ENCODE measurements around the gene STAB1. TPM values are rescaled to one million over a fixed set of nuclear protein-coding genes. Genes with fewer than 3 reads are reported as not detected.

The STAB1 gene
- total and polyA plus RNA-seq, 2 experiments from 2014 or later = not detected

- no peaks in the 10 kb centered on the region; the same call in 1 of the 2 replicates for H3K27me3 ChIP-seq (replicated peaks; ENCODE audit: insufficient read depth)
- no peak overlapping the region for H3K9ac ChIP-seq
- no peaks in the 10 kb centered on the region for H3K79me2 ChIP-seq (ENCODE audit: insufficient read depth)
- no peaks in the 10 kb centered on the region for H3K4me1 ChIP-seq (ENCODE audit: insufficient read depth)
- H2AFZ ChIP-seq = no peak overlapping the region
- no peak overlapping the region for H3K27ac ChIP-seq
- no peaks in the 10 kb centered on the region for H3K36me3 ChIP-seq (ENCODE audit: low read depth)
- no peak overlapping the region for H3K4me2 ChIP-seq (ENCODE audit: unreplicated experiment)
- in situ Hi-C loops (cut with MboI) = no loop called here
- DNase-seq = no peak
- WGBS, 2 experiments (ENCODE audit: low coverage in 1 of 2, low lambda C conversion rate in 2 of 2, missing lambda C conversion rate in 2 of 2) = 40 to 47% methylated on average over 8 of the region's 8 CpGs
- no peaks in the 10 kb centered on the region for H4K20me1 ChIP-seq (ENCODE audit: insufficient read depth)
- H3F3A ChIP-seq (ENCODE audit: insufficient read depth) = no peaks in the 10 kb centered on the region
- no peaks in the 10 kb centered on the region for H3K9me2 ChIP-seq (ENCODE audit: insufficient read depth)
- no peaks in the 10 kb centered on the region for H3K9me3 ChIP-seq (ENCODE audit: low read depth)
- H3K4me3 ChIP-seq = no peak overlapping the region
- TF ChIP-seq EZH2phosphoT487 (IDR thresholded peaks at IDR 0.05; ENCODE audit: insufficient read depth, low read depth) (no peak), EZH2 (IDR thresholded peaks at IDR 0.05; ENCODE audit: insufficient read depth, poor library complexity, severe bottlenecking) (no peak)
These were observed 17.0 kb downstream of the STAB1 start for GRCh38 chr3:52512105-52512504.

GRCh38 chr3:52512727-52513126 lies 17.6 kb downstream of the STAB1 start:
- Histone ChIP-seq H3K9ac (no peak overlapping the region), H3K9me3 (ENCODE audit: low read depth) (no peaks in the 10 kb centered on the region), H3K79me2 (ENCODE audit: insufficient read depth) (no peaks in the 10 kb centered on the region), H4K20me1 (ENCODE audit: insufficient read depth) (no peaks in the 10 kb centered on the region), H3K36me3 (ENCODE audit: low read depth) (no peaks in the 10 kb centered on the region), H3K27ac (no peak overlapping the region), H2AFZ (no peak overlapping the region), H3K4me1 (ENCODE audit: insufficient read depth) (no peaks in the 10 kb centered on the region), H3K9me2 (ENCODE audit: insufficient read depth) (no peaks in the 10 kb centered on the region), H3F3A (ENCODE audit: insufficient read depth) (no peaks in the 10 kb centered on the region), H3K27me3 (replicated peaks; ENCODE audit: insufficient read depth) (no peaks in the 10 kb centered on the region; the same call in 1 of the 2 replicates), H3K4me3 (no peak overlapping the region), H3K4me2 (ENCODE audit: unreplicated experiment) (no peak overlapping the region)
- TF ChIP-seq EZH2phosphoT487 (IDR thresholded peaks at IDR 0.05; ENCODE audit: insufficient read depth, low read depth) = no peak
- TF ChIP-seq EZH2 (IDR thresholded peaks at IDR 0.05; ENCODE audit: insufficient read depth, poor library complexity, severe bottlenecking) = no peak
- in situ Hi-C loops (cut with MboI) = no loop called here
- WGBS, 2 experiments (ENCODE audit: low coverage in 1 of 2, low lambda C conversion rate in 2 of 2, missing lambda C conversion rate in 2 of 2) = 53 to 62% methylated on average over 17 of the region's 17 CpGs
- DNase-seq = no peak

- 66 to 76% methylated on average over 7 of the region's 7 CpGs for WGBS, 2 experiments (ENCODE audit: low coverage in 1 of 2, low lambda C conversion rate in 2 of 2, missing lambda C conversion rate in 2 of 2)
- DNase-seq = no peak
- Histone ChIP-seq H2AFZ (no peak overlapping the region), H4K20me1 (ENCODE audit: insufficient read depth) (no peaks in the 10 kb centered on the region), H3K4me3 (no peak overlapping the region), H3K9me3 (ENCODE audit: low read depth) (no peaks in the 10 kb centered on the region), H3K9ac (no peak overlapping the region), H3K79me2 (ENCODE audit: insufficient read depth) (no peaks in the 10 kb centered on the region), H3F3A (ENCODE audit: insufficient read depth) (no peaks in the 10 kb centered on the region), H3K36me3 (ENCODE audit: low read depth) (no peaks in the 10 kb centered on the region), H3K9me2 (ENCODE audit: insufficient read depth) (no peaks in the 10 kb centered on the region), H3K4me1 (ENCODE audit: insufficient read depth) (no peaks in the 10 kb centered on the region), H3K27ac (no peak overlapping the region), H3K4me2 (ENCODE audit: unreplicated experiment) (no peak overlapping the region), H3K27me3 (replicated peaks; ENCODE audit: insufficient read depth) (no peaks in the 10 kb centered on the region; the same call in 1 of the 2 replicates)
- TF ChIP-seq EZH2 (IDR thresholded peaks at IDR 0.05; ENCODE audit: insufficient read depth, poor library complexity, severe bottlenecking) = no peak
- TF ChIP-seq EZH2phosphoT487 (IDR thresholded peaks at IDR 0.05; ENCODE audit: insufficient read depth, low read depth) = no peak
- in situ Hi-C loops (cut with MboI) = no loop called here
These were observed 18.1 kb downstream of the STAB1 start for GRCh38 chr3:52513281-52513680.

- Histone ChIP-seq H3K36me3 (ENCODE audit: low read depth) (no peaks in the 10 kb centered on the region), H3K4me3 (no peak overlapping the region), H3K4me2 (ENCODE audit: unreplicated experiment) (no peak overlapping the region), H3K9me2 (ENCODE audit: insufficient read depth) (no peaks in the 10 kb centered on the region), H3K4me1 (ENCODE audit: insufficient read depth) (no peaks in the 10 kb centered on the region), H2AFZ (no peak overlapping the region), H3F3A (ENCODE audit: insufficient read depth) (no peaks in the 10 kb centered on the region), H3K27ac (no peak overlapping the region), H3K27me3 (replicated peaks; ENCODE audit: insufficient read depth) (no peaks in the 10 kb centered on the region; the same call in 1 of the 2 replicates), H4K20me1 (ENCODE audit: insufficient read depth) (no peaks in the 10 kb centered on the region), H3K79me2 (ENCODE audit: insufficient read depth) (no peaks in the 10 kb centered on the region), H3K9me3 (ENCODE audit: low read depth) (no peaks in the 10 kb centered on the region), H3K9ac (no peak overlapping the region)
- TF ChIP-seq EZH2phosphoT487 (IDR thresholded peaks at IDR 0.05; ENCODE audit: insufficient read depth, low read depth) = no peak
- no peak for TF ChIP-seq EZH2 (IDR thresholded peaks at IDR 0.05; ENCODE audit: insufficient read depth, poor library complexity, severe bottlenecking)
- in situ Hi-C loops (cut with MboI) = no loop called here
- no peak for DNase-seq
- WGBS, 2 experiments (ENCODE audit: low coverage in 1 of 2, low lambda C conversion rate in 2 of 2, missing lambda C conversion rate in 2 of 2) = 63 to 64% methylated on average over 11 of the region's 11 CpGs
These were observed 19.4 kb downstream of the STAB1 start for GRCh38 chr3:52514576-52514975.

- DNase-seq = no peak
- in situ Hi-C loops (cut with MboI) = no loop called here
- H3K9me3 ChIP-seq (ENCODE audit: low read depth) = no peaks in the 10 kb centered on the region
- H2AFZ ChIP-seq = no peak overlapping the region
- no peak overlapping the region for H3K27ac ChIP-seq
- no peaks in the 10 kb centered on the region for H3F3A ChIP-seq (ENCODE audit: insufficient read depth)
- TF ChIP-seq EZH2phosphoT487 (IDR thresholded peaks at IDR 0.05; ENCODE audit: insufficient read depth, low read depth) = no peak
- TF ChIP-seq EZH2 (IDR thresholded peaks at IDR 0.05; ENCODE audit: insufficient read depth, poor library complexity, severe bottlenecking) = no peak
- H3K9me2 ChIP-seq (ENCODE audit: insufficient read depth) = no peaks in the 10 kb centered on the region
- no peaks in the 10 kb centered on the region; the same call in 1 of the 2 replicates for H3K27me3 ChIP-seq (replicated peaks; ENCODE audit: insufficient read depth)
- no peak overlapping the region for H3K4me3 ChIP-seq
- no peaks in the 10 kb centered on the region for H3K4me1 ChIP-seq (ENCODE audit: insufficient read depth)
- H3K79me2 ChIP-seq (ENCODE audit: insufficient read depth) = no peaks in the 10 kb centered on the region
- no peaks in the 10 kb centered on the region for H3K36me3 ChIP-seq (ENCODE audit: low read depth)
- WGBS, 2 experiments (ENCODE audit: low coverage in 1 of 2, low lambda C conversion rate in 2 of 2, missing lambda C conversion rate in 2 of 2) = 4 to 43% methylated on average over 3 to 6 of the region's 6 CpGs
- H3K9ac ChIP-seq = no peak overlapping the region
- H4K20me1 ChIP-seq (ENCODE audit: insufficient read depth) = no peaks in the 10 kb centered on the region
- H3K4me2 ChIP-seq (ENCODE audit: unreplicated experiment) = no peak overlapping the region
These were observed 20.1 kb downstream of the STAB1 start for GRCh38 chr3:52515192-52515591.
